ENCODE measurements around the gene FASTK.
"Not testable (repeated sequence)": the region's sequence is repeated elsewhere in the genome, so short reads cannot be mapped to it uniquely, and the experiment has no call there.

FASTK gene

DNA sequence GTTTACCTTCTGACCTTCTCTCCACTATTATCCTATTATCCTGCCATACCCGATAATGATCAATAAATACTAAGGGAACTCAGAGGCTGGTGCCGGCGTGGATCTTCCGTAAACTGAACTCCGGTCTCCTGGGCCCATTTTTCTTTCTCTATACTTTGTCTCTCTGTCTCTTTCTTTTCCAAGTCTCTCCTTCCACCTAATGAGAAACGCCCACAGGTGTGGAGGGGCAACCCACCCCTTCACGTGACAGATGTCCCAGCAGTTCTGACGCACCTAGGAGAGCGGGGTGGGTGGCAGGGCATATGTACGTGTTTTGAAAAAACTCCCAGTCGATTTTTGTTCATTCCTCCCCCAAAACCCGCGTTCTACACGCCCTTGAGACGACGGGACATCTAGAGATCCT, 52.9 kb downstream of the FASTK start:
- DNase-seq (ENCODE audit: low read depth in 2 of 2), result not testable (repeated sequence)

DNA sequence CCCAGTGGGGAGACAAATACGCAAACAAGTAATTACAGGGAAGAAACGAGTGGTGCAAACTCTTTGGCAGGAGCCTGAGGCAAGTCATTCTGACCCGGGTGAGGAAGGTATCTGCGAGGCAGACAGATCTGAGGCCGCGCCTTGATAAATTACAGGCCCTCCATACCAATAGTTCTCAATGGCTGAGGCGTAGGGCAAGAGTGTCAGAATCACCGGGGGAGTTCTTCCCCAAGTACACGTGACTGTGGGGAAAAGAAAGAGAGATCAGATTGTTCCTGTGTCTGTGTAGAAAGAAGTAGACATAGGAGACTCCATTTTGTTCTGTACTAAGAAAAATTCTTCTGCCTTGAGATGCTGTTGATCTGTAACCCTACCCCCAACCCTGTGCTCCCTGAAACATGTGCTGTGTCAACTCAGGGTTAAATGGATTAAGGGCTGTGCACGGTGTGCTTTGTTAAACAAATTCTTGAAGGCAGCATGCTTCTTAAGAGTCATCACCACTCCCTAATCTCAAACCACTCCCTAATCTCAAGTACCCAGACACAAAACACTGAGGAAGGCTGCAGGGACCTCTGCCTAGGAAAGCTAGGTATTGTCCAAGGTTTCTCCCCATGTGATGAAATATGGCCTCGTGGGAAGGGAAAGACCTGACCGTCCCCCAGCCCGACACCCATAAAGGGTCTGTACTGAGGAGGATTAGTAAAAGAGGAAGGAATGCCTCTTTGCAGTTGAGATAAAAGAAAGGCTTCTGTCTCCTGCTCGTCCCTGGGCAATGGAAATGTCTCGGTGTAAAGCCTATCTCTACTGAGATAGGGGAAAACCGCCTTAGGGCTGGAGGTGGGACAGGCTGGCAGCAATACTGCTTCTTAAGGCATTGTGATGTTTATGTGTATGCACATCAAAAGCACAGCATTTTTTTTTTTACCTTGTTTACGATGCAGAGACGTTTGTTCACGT, 53.6 kb downstream of the FASTK start:
- DNase-seq (ENCODE audit: low read depth in 2 of 2), result not testable (repeated sequence)

Data from stimulated activated CD8-positive, alpha-beta memory T cell treated with anti-CD3 and anti-CD28 coated beads, Interleukin-15, amount 100 ng/mL, for 48 hours (primary cell).